GM21786 (cell line): ENCODE measurements around the gene CYB561D2.
A peak's percentile ranks its signal among the peaks of the same experiment; 100 is the strongest.

ENCODE experiments used
- ATAC-seq: cut with Tn5 transposase; IDR thresholded peaks from one replicate; pipeline ENCODE4 v1.9.1; 2021; ENCODE audit not compliant: unreplicated experiment

CYB561D2 gene

DNA sequence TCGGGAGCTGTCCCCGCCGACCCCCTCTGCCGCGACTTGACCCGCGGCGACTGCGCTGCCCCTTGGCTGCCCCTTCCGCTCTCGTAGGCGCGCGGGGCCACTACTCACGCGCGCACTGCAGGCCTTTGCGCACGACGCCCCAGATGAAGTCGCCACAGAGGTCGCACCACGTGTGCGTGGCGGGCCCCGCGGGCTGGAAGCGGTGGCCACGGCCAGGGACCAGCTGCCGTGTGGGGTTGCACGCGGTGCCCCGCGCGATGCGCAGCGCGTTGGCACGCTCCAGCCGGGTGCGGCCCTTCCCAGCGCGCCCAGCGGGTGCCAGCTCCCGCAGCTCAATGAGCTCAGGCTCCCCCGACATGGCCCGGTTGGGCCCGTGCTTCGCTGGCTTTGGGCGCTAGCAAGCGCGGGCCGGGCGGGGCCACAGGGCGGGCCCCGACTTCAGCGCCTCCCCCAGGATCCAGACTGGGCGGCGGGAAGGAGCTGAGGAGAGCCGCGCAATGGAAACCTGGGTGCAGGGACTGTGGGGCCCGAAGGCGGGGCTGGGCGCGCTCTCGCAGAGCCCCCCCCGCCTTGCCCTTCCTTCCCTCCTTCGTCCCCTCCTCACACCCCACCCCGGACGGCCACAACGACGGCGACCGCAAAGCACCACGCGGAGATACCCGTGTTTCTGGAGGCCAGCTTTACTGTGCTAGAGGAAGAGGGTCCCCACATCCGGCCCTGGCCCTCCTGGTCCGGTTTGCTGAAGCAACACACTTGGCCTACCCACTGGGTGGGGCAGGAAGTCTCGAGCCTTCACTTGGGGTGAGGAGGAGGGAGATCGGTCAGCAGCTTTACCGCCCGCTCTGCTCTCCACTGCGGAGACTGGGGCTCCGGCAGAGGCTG is 10.0 kb upstream of the CYB561D2 start, which contains the start of gene RASSF1:
RASSF1 (minus strand) TSS at position 389 of the 882 bp plus-strand sequence; CDS start at position 358, 31 bp downstream.
- no peak for ATAC-seq

DNA sequence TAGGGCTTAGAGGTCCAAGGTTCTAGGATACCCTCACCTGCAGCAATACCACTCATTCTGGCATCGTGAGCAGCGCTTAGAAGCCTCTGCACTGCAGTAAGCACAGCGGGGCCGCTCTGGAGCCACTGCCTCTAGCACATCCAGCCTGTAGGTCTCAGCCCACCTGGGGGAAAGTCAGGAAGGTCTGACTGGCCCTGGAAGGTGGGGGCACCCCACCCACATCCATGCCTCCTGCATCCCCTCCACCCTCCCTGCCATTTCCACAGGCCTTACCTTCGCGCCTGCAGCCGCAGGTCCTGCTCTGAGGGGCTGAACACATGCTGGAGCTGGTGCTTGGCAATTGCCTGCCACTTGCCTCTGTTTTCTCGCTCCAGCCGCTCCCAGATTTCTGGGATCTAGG is 9.1 kb upstream of the CYB561D2 start:
- ATAC-seq = no peak

DNA sequence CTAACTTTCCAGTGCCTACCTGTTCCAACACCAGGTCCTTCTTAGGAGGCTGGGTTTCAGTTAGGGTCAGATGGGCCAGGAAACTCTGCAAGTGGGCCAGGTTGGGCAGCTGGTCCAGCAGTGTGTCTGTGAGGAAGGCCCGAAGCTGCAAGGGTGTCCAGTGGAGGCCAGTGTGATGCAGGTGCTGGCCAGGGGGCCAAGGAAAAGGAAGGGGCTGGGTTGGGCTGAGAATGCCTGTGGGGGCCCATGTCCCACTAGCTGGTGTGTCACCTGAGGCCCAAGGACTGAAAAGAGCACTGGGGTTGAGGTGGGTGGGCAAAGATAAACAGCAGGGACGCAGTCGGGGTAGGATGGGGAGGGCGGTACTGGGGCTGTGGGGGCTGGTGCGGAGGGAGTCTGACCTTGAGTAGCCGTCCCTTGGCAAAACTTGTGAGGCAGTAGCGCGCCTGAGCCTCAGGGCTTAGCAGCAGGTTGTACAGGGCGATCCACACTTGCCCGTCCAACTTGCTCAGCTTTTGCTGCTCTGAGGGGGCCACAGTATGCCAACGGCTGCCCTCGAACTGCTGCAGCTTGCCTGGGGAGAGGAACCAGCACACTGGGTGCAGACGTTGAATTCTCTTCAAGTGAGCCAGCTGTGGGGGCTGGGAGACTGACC is 8.5 kb upstream of the CYB561D2 start:
- no peak for ATAC-seq

DNA sequence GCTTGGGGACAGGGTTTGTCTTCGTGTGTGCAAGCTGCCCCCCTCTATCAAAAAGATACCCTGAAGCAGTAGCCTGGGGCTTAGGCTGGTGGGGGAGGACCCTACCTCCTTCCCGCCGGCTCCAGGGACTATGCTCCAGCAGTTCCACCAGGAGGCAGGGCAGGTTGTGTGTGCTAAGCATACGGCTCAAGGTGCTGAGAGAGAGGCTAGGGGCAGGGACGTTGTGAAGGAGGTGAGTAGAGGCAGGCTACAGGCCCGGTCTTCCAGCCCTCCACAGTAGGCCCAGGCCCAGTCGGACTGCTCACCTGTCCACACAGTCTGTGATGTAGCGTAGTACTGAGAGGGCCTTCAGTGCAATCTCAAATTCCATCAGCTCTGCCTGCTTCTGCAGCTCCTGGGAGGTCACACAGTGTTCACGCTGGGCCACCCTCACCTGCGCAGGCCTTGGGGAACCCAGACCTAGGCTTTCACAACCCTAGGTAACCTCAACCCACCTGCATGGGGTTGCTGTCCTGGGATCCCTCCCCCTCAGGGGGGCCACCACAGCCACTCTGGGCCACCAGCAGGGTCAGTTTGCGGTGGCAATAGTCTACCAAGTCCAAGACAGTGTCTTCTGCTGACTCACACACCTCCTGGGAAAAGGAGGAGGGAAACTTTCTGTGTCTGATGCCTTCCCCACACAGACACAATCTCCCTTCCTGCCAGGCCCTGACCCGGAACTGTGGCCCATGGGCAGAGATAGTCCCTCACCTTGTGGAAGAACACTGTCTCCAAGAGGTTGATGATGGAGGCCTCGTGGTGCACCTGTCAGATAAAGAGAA is 7.6 kb upstream of the CYB561D2 start:
- no peak for ATAC-seq

DNA sequence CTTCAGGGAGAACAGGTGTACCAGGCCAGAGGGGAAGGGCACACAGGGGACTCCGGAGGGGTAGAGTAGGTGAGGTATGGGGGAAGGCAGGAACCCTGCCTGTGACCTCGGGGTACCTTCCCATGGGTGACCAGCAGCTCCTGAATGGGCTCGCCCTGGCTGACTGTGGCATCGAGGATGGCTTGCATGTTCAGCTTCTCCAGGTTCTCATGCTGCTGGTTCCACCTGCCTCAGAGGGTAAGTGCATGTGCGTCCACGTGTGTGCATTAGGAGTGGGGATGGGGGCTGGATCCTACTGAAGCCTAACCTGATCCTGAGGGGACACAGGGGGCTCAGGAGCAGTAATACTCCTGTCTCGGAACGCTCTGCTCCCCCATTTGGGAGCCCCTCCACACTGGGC is 5.7 kb upstream of the CYB561D2 start:
- ATAC-seq = no peak

DNA sequence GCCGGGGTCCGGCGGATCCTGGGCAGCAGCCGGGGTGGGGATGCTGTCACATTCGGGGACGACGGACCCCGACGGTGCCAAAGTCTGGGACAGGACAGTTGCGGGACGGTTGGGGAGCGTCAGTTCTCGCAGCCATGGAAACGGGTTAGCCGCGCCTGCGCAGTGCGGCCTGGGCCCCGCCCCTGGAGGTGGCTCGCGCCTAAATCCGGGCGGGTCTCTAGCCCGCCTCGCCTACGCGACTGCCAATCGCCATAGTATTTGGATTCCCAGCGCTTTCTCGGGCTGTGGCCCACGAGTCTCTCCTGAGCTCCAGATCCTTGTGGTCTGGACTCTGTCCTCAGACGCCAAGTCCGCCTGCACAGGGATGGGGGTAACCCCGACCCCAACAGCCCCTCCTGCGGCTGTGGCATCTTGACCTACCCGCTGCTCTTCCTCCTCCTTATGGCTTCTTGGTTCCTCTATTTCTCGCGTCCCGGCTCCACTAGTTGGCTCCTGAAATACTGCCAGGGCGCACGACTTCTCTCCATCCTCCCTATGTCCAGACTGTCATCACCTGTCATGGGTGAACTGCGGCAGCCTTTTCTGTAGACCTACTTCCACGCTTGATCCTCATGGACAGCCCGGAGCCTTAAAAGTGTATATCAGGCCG is 5.0 kb upstream of the CYB561D2 start, which contains the start of gene ZMYND10:
ZMYND10 (minus strand) TSS at position 147 of the 649 bp plus-strand sequence. CDS start 153 bp downstream, outside the sequence.
- ATAC-seq = no peak

DNA sequence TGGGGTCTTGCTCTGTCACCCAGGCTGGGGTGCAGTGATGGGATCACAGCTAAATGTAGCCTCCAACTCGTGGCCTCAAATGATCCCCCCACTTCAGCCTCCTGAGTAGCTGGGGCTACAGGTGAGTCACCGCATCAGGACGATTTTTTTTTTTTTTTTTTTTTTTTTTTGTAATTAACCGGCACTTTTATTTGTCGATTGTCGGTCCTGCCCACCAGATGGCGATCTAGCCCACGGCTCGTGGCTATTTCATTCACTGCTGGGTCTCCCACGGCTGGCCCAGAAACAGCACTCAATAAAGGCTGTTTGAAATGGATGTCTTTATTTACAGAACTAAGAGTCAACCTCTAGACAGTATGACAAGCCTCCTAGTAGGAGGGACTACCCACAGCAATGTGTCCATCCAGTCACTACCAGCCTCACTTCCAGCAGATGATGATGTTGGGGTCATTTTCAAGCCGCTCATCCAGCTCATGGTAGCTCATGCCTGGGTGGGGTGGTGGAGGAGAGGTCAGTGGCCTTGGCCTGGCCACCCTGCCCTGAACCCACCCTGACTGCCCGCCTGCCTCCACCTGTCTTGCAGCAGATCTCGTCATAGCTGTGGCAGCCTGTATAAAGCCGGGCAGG is 3.4 kb upstream of the CYB561D2 start:
- ATAC-seq = no peak

DNA sequence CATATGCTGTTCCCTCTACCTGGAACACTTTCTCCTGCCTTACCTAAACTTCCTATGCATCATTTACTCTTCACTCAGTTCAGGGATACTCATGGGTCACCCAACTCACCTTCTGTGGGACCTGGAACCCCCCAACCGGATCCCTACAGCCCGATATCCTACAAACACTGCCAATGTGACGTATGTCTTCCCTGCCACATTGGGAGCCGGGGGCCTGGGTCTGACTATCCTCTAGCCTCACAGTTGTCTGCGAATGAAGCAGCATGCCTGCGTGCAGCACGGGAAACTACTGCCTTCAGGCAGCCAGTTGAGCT is 492 bp upstream of the CYB561D2 start:
- no peak for ATAC-seq

DNA sequence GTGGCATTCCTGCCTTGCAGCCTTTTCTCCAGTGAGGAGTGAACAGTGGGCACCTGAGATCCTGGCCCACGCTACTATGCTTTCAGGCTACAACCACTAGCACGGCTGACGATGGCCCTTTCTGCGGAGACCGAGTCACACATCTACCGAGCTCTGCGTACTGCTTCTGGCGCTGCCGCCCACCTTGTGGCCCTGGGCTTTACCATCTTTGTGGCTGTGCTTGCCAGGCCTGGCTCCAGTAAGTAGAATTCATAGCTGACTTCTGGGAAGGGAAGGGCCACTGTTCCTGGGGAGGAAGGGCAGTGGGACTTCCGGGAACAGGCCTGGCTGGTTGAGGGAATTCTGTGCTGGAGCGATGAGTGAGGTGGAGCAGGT is 648 bp downstream of the CYB561D2 start:
- no peak for ATAC-seq

DNA sequence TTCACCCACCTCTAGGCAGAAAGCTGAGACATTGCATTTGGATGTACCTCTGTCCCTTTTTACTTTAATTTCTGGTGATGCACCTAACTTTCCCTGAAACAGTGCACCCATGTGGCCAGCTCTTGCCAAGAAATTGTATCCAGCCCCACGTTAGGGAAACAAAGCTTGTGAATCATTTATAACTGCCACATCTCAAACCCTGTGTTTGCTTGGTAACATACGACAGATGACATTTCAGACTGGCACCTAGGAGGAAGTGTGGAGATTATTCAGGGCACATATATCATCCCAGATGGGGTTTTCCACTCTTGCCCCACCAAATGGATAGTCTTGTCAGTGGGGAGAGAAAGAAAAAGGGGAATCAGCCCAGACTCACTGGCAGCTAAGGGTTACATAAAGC is 2.1 kb downstream of the CYB561D2 start:
- no peak for ATAC-seq

DNA sequence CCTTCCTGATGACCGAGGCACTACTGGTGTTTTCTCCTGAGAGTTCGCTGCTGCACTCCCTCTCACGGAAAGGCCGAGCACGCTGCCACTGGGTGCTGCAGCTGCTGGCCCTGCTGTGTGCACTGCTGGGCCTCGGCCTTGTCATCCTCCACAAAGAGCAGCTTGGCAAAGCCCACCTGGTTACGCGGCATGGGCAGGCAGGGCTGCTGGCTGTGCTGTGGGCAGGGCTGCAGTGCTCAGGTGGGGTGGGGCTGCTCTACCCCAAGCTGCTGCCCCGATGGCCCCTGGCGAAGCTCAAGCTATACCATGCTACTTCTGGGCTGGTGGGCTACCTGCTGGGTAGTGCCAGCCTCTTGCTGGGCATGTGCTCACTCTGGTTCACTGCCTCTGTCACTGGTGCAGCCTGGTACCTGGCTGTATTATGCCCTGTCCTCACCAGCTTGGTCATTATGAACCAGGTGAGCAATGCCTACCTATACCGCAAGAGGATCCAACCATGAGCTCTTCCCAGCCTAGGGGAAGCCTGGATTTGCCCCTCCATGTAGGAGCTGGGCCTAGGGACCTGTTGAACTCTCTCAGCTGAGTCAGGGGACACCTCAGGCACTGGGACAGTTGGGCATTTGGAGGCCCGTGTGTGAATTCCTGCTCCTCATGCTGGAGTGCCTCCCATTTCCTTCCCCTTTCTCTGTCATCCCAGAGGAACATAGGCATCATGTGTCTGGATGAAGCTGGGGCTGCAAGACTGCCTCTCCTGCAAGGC is 2.8 kb downstream of the CYB561D2 start:
- ATAC-seq = no peak

DNA sequence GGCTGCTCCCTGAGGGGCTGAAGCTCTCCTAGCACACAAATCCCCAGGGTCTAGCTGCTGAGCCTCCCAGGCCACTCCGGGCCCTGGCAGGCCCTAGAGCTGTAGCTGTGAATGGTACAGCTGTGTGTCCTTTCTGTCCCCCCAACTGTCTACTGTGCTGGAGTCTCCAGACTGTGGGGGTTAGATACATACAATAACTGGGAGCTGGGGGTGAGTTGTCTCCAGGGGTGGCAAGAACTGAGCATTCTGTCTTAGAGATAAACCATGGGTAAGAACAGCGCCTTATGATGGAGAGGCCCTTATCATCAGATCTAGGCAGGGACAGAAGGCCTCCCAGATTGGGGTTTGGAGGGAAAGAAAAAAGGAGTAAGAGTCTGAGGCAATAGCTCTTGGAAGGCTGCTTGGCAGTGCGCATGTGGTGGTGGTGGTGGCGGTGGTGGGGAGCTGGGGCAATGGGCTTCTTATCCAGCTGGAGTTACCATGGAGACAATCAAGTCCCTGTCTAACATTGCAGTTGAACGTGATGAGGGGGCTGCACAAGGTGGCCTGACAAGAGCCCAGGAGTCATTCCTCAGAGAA is 3.6 kb downstream of the CYB561D2 start:
- no peak for ATAC-seq

DNA sequence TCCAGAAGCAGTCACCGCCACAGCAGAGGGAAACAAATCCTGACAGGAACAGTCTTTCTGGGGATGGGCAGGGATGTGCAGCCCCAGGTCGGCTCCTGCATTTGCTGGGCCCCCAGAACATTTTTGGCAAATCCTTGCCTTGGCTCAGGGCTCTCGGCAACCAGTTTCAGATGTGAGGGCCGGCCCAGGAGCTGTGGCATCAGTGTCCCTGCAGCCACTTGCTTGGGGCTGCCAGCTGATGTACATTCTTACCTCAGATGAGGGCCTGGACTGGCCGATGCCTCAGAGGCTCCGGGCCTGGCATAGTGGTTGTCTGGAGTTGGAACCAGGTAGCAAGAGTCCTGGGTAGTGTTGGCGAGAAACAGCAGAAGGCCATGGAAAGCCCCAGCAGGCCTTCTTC is 4.2 kb downstream of the CYB561D2 start:
- no peak for ATAC-seq

DNA sequence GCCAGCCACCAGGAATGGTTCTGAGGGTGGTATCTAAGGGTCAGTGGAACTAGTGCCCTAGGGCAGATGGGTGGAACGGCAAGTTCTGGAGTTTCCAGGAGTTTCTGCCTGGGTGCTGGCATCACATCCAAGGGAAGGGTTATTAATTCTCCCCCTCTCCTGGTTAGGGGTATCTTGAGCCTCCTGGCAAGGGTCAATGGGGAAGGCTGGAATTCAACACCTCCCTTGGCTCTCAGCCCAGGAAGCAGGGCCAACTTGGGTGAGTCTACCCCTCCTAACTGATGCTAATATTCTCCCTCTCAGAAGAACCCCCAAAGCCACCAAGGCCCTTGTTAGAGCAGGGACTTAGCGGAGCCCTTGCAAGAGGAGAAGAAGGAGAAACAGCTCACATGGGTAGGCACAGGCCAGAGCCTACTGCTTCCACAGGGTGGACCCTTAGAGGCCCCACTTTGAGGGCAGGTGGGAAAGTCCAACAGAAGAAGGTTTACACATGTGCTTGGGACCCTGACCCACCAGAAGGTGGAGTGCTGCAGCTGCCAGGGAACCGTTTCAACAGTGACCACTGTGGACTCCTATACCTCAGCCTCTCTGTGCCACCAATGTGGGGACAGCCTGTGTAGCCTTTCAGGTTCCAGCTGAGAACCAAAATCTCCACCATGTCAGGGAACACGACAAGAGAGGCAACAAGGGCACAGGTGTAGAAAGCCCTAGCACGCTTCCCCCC is 5.3 kb downstream of the CYB561D2 start:
- ATAC-seq = no peak

DNA sequence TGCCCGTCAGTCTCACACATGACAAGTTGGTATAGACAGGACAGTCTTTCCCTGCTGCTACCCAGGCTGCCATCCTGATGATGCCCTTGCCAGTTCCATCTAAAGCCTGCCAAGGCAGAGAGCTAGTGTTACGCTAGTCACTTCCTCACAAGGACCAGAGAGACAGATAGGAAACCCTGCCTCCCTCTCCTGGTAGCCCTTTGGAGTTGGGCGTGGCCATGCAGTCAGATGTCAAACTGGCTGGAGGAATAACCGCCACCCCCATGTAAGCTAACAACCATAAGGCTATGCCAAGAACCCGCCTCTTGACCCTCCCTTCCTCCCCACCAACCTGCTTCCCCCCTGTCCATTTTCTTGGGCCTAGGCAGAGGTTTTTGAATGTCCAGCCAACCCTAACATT is 5.9 kb downstream of the CYB561D2 start:
- ATAC-seq = no peak

DNA sequence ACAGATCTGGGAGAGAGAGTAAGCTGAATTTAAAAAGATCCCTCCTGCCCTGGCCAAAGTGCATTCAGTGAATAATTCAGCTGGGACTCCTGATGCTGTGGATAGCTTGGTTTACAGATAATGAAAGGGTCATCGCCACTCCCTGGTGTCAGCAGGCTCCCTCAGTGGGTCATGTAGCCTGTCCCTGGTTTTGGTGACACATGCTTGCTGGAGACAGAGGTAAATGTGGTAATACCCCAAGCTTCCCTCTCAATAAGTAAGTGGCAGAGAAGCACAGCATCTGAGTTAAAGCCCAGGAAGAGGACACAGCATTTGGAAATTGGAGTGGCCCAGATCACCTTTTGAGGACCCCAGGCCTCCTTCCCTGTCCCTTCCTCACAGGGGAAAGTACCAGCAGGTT is 6.8 kb downstream of the CYB561D2 start:
- ATAC-seq = no peak

DNA sequence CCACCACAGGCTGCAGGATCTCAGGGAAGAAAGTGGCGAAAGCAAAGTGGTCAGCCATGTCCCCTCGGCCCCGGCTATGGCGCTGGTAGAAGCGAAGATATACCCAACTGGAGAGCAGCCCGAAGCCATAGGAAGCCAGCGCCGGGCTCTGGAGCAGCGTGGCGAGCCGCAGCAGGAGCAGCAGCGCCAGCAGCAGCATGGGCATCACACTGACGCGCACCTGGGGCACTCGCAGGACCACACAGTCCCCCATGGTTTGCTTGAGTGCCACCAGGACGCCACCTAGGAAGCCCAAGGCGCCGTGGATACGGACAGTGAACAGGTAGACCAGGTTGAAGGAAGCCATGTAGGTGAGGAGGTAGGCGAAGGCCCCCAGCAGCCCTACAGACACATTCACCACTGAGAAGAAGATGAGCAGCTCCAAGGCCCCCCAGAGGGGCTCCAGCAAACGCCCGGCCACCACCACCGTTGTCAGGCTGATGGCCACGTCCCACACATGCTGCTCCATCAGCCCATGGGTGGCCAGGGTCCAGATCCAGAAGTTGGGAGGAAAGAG is 7.8 kb downstream of the CYB561D2 start:
- ATAC-seq = no peak

DNA sequence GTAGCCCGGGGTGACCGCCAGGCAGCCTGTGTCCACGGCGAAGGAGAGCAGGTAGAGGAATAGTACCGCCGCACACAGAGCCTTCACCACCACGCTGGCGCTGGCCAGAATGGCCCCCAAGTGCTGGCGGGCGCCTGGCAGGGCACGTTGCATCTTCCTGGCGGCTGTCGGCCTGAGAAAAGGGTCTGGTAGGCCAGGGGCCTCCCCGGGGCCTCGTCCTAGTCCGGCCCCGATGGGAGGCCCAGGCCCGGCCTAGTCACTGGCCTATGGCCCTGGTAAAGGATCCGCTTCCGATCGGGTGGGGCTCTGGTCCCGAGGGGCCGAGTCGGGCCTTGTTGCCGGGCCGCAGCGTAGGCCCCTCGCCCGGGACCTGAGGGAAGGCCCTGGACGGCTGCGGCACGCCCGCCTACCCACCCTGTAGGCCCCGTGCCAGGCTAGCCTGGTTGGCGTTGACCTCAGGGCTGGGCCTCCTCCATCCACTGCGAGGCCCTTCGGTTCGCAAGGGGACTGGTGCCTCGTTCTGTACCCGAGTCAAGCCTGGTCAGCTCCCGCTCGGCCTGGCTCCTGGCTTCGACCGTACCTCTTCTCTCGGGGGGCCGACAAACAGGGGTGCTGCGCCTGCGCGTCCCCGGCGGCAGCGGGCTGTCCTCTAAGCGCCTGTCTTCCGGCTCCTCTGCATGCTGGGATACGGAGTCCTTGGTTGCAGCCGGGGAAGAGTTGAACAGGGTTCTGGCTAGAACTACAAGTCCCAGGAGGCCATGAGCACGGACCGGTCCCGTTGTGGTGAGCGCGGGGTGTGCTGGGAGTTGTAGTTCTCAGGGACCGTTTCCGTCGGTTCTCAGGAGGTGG is 8.5 kb downstream of the CYB561D2 start, which contains the start of gene TMEM115:
TMEM115 (minus strand) TSS at position 611 of the 849 bp plus-strand sequence; CDS start at position 153, 458 bp downstream.
- ATAC-seq = peak; percentile 99
